Nephron progenitor cell (in vitro differentiated cells): ENCODE data around the gene NPTX2.

Source experiments
- DNase-seq: peaks from one replicate; pipeline ENCODE4 v3.0.0; 2021
- H3K27ac Mint-ChIP-seq: 2 replicates; pipeline ENCODE4 v1.8.0; 2021; ENCODE audit warnings: mild to moderate bottlenecking, moderate library complexity, mixed read lengths
- H3K27me3 Mint-ChIP-seq: 2 replicates; pipeline ENCODE4 v1.8.0; 2021; ENCODE audit warnings: mild to moderate bottlenecking, low read depth, mixed read lengths; ENCODE audit not compliant: poor library complexity
- H3K36me3 Mint-ChIP-seq: 2 replicates; pipeline ENCODE4 v1.8.0; 2021; ENCODE audit warnings: low read depth, mixed read lengths
- H3K4me1 Mint-ChIP-seq: 2 replicates; pipeline ENCODE4 v1.8.0; 2021; ENCODE audit warnings: mixed read lengths
- H3K4me3 Mint-ChIP-seq: 2 replicates; pipeline ENCODE4 v1.8.0; 2021; ENCODE audit warnings: mild to moderate bottlenecking, moderate library complexity, mixed read lengths
- H3K9me3 Mint-ChIP-seq: 2 replicates; pipeline ENCODE4 v1.8.0; 2021; ENCODE audit warnings: mild to moderate bottlenecking, moderate library complexity, mixed read lengths
- TF ChIP-seq, protein P1 (sequence below): fragments of 200-600 bp; sonication (generic); IDR thresholded peaks from 2 replicates; pipeline ENCODE4 v1.5.0; 2021; ENCODE audit warnings: antibody characterized with exemption

NPTX2 gene

DNA sequence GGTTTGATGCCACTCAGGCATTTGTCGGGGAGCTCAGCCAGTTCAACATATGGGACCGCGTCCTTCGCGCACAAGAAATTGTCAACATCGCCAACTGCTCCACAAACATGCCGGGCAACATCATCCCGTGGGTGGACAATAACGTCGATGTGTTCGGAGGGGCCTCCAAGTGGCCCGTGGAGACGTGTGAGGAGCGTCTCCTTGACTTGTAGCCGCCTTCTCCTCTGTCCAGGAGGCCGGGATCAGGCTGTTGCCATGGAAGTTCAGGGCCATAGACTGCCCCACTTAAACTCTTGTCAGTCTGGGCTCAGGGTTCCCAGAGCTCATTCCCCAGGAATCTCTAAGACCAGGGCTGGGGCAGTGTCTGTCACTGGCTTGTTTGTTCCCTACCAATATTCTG lies 11.3 kb downstream of the NPTX2 start:
- no peak for DNase-seq
- peaks cover 18% of the 10 kb centered on the region for H3K9me3 Mint-ChIP-seq
- peaks cover 16% of the 10 kb centered on the region for H3K27me3 Mint-ChIP-seq
- H3K27ac Mint-ChIP-seq = no peak overlapping the region
- peaks cover 9% of the 10 kb centered on the region for H3K4me1 Mint-ChIP-seq
- TF ChIP-seq, protein P1, sequence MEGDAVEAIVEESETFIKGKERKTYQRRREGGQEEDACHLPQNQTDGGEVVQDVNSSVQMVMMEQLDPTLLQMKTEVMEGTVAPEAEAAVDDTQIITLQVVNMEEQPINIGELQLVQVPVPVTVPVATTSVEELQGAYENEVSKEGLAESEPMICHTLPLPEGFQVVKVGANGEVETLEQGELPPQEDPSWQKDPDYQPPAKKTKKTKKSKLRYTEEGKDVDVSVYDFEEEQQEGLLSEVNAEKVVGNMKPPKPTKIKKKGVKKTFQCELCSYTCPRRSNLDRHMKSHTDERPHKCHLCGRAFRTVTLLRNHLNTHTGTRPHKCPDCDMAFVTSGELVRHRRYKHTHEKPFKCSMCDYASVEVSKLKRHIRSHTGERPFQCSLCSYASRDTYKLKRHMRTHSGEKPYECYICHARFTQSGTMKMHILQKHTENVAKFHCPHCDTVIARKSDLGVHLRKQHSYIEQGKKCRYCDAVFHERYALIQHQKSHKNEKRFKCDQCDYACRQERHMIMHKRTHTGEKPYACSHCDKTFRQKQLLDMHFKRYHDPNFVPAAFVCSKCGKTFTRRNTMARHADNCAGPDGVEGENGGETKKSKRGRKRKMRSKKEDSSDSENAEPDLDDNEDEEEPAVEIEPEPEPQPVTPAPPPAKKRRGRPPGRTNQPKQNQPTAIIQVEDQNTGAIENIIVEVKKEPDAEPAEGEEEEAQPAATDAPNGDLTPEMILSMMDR = no peak
- no peak overlapping the region for H3K4me3 Mint-ChIP-seq
- peaks cover 4% of the 10 kb centered on the region for H3K36me3 Mint-ChIP-seq

DNA sequence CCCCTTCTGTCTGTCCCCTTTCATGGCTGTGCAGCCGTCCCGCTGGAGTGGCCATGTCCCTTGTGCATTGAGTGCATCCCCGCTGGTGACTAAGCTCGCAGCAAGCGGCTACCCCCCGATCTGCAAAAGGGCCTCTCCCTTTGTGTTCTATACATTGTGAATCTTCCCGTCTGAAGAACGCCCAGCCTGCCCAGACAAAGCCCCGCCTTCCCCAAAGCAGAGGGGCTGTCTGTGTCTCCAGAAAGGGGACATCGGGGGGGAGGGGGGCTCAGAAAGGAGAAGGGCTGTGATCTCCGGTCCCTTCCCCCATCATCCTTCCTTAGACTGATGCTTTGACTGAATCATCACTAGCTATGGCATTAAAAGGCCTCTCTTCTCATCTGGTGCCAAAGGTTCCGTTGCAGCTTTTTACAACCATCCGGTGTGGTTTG lies 11.9 kb downstream of the NPTX2 start:
- no peak overlapping the region for H3K4me3 Mint-ChIP-seq
- H3K27ac Mint-ChIP-seq = no peak overlapping the region
- peaks cover 4% of the 10 kb centered on the region for H3K36me3 Mint-ChIP-seq
- DNase-seq = no peak
- peaks cover 9% of the 10 kb centered on the region for H3K4me1 Mint-ChIP-seq
- H3K27me3 Mint-ChIP-seq = peaks cover 16% of the 10 kb centered on the region
- TF ChIP-seq, protein P1 = no peak
- H3K9me3 Mint-ChIP-seq = peaks cover 21% of the 10 kb centered on the region

DNA sequence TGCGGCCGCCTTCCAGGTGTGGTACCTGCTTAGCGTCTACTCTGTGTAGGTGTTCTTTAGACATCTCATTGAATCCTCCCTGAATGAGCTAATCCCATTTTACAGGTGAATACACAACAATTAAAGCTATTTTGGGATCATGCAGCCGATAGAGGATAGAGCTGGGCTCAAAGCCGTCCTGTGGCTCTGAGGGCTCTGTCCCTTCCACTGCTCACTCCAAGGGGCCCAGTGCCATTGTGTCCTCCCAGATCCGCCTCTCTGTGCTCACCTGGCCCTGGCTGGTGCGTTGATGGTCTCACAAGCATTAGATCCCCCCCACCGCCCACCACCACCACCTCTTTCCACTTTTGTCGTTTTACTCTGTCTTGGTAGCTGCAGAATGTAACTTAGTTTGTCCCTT lies 13.1 kb downstream of the NPTX2 start:
- H3K4me3 Mint-ChIP-seq = no peak overlapping the region
- TF ChIP-seq, protein P1 = no peak
- H3K4me1 Mint-ChIP-seq = peaks cover 9% of the 10 kb centered on the region
- H3K9me3 Mint-ChIP-seq = peaks cover 21% of the 10 kb centered on the region
- no peak overlapping the region for H3K27ac Mint-ChIP-seq
- H3K36me3 Mint-ChIP-seq = peaks cover 4% of the 10 kb centered on the region
- H3K27me3 Mint-ChIP-seq = peaks cover 16% of the 10 kb centered on the region
- DNase-seq = no peak

DNA sequence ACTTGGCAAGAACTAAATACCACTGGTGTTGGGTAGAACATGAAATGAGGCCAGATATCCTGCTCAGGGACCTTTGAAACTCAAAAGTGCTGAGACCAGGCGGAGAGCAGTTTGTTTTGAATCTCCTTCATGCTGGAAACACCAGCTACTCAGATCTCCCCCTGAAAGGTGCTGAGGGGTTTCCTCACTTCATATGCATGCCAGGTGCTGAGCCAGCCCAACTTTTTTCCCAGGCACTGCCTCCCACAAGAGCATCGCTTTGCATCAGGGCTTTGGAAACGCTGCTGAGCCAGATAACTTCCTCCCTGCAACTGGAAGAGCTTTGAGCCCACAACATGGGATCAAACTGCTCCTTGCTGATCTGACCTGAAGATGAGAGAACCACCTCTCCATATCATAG lies 13.7 kb downstream of the NPTX2 start:
- H3K4me1 Mint-ChIP-seq = peaks cover 9% of the 10 kb centered on the region
- H3K27me3 Mint-ChIP-seq = peaks cover 17% of the 10 kb centered on the region
- no peak overlapping the region for H3K4me3 Mint-ChIP-seq
- H3K36me3 Mint-ChIP-seq = peaks cover 4% of the 10 kb centered on the region
- peaks cover 21% of the 10 kb centered on the region for H3K9me3 Mint-ChIP-seq
- DNase-seq = no peak
- TF ChIP-seq, protein P1 = no peak
- no peak overlapping the region for H3K27ac Mint-ChIP-seq

DNA sequence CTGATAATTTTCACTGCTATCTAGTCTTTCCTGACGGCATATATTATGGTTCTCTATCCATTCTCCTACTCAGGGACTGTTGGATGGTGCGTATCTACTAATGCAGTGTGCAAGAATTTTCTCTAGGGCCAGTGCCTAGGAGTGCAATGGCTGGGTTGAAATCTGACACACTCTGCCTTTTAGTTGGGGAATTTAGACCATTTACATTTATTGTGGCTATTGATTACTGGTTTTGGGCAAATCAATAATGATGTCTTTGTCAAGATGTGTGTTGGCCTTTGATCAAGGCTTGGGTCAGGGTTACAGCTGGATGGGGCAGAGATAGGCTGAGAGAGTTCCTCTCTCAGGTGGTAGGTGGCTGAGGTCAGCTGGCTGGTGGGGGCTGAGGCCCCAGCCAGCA lies 21.8 kb downstream of the NPTX2 start:
- Mint-ChIP-seq H3K27me3 (peaks cover 19% of the 10 kb centered on the region), H3K36me3 (no peaks in the 10 kb centered on the region), H3K4me3 (no peak overlapping the region), H3K27ac (no peak overlapping the region), H3K9me3 (peaks cover 15% of the 10 kb centered on the region), H3K4me1 (peaks cover 13% of the 10 kb centered on the region)
- DNase-seq = no peak
- TF ChIP-seq, protein P1 = no peak

DNA sequence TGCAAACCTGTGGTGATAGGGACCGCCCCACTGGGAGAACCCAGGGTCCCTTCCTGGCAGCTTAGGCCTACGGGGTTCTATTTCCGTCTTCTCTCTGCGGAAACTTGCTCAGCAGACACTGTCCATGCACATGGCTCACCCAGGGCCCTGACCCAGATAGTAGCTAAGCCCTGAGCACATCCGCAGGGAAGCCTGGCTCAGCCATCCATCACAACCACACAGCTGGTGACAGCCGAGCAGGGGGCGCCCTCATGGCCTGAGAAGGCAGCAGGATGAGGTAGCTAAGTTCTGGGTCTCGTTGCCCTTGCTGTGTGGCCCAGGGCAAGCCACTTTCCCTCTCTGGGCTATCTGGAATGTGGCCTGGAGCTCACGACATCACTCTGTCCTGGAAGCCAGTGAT lies 23.3 kb downstream of the NPTX2 start:
- no peak overlapping the region for H3K4me3 Mint-ChIP-seq
- DNase-seq = peak; percentile 23
- H3K36me3 Mint-ChIP-seq = no peaks in the 10 kb centered on the region
- no peak overlapping the region for H3K27ac Mint-ChIP-seq
- TF ChIP-seq, protein P1 = no peak
- peaks cover 19% of the 10 kb centered on the region for H3K27me3 Mint-ChIP-seq
- H3K4me1 Mint-ChIP-seq = peaks cover 13% of the 10 kb centered on the region
- H3K9me3 Mint-ChIP-seq = peaks cover 15% of the 10 kb centered on the region
